Measurements from ENCODE around the gene GMPR2.

GMPR2 gene

DNA sequence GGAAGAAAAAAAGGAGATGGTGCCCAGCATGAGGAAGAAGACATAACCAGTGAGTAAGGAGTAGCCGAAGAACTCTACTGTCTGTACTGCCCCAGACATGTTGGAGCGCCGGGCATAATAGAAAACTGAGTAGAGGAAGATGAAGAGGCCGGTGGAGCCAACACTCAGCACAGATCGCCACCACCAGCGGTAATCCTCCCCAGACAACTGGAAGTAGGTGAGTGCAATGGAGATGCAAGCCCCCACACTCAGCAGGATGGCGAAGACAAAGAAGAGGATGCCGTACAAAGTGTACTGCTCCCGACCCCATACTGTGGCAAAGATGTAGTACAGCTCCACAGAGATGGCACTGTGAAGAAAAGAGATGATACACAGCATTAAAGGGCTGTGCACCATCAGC, 43.3 kb upstream of the GMPR2 start:
- no peak for DNase-seq (ENCODE audit: low read depth in 1 of 2, low spot score in 1 of 2)
- Histone ChIP-seq H3K27ac (replicated peaks) (0 out of 2 replicates have a peak overlapping the region, but pooled peaks have one; percentile 79), H3K4me3 (replicated peaks; ENCODE audit: insufficient read depth, low read length) (no peak overlapping the region), H3K27me3 (ENCODE audit: insufficient read depth, poor library complexity, severe bottlenecking) (no peaks in the 10 kb centered on the region)
- TF ChIP-seq GABPA (IDR thresholded peaks at IDR 0.05; ENCODE audit: low read depth): no peak
- no peak for TF ChIP-seq SPI1 (IDR thresholded peaks at IDR 0.05; ENCODE audit: borderline replicate concordance, low read depth)
- no peak for TF ChIP-seq POLR2AphosphoS5 (IDR thresholded peaks at IDR 0.05; ENCODE audit: low read depth)
- TF ChIP-seq, protein P1, sequence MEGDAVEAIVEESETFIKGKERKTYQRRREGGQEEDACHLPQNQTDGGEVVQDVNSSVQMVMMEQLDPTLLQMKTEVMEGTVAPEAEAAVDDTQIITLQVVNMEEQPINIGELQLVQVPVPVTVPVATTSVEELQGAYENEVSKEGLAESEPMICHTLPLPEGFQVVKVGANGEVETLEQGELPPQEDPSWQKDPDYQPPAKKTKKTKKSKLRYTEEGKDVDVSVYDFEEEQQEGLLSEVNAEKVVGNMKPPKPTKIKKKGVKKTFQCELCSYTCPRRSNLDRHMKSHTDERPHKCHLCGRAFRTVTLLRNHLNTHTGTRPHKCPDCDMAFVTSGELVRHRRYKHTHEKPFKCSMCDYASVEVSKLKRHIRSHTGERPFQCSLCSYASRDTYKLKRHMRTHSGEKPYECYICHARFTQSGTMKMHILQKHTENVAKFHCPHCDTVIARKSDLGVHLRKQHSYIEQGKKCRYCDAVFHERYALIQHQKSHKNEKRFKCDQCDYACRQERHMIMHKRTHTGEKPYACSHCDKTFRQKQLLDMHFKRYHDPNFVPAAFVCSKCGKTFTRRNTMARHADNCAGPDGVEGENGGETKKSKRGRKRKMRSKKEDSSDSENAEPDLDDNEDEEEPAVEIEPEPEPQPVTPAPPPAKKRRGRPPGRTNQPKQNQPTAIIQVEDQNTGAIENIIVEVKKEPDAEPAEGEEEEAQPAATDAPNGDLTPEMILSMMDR (IDR thresholded peaks at IDR 0.05; ENCODE audit: insufficient read depth, low read length): no peak
- TF ChIP-seq, protein P2, sequence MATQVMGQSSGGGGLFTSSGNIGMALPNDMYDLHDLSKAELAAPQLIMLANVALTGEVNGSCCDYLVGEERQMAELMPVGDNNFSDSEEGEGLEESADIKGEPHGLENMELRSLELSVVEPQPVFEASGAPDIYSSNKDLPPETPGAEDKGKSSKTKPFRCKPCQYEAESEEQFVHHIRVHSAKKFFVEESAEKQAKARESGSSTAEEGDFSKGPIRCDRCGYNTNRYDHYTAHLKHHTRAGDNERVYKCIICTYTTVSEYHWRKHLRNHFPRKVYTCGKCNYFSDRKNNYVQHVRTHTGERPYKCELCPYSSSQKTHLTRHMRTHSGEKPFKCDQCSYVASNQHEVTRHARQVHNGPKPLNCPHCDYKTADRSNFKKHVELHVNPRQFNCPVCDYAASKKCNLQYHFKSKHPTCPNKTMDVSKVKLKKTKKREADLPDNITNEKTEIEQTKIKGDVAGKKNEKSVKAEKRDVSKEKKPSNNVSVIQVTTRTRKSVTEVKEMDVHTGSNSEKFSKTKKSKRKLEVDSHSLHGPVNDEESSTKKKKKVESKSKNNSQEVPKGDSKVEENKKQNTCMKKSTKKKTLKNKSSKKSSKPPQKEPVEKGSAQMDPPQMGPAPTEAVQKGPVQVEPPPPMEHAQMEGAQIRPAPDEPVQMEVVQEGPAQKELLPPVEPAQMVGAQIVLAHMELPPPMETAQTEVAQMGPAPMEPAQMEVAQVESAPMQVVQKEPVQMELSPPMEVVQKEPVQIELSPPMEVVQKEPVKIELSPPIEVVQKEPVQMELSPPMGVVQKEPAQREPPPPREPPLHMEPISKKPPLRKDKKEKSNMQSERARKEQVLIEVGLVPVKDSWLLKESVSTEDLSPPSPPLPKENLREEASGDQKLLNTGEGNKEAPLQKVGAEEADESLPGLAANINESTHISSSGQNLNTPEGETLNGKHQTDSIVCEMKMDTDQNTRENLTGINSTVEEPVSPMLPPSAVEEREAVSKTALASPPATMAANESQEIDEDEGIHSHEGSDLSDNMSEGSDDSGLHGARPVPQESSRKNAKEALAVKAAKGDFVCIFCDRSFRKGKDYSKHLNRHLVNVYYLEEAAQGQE (IDR thresholded peaks at IDR 0.05; ENCODE audit: insufficient replicate concordance, low read depth): no peak

DNA sequence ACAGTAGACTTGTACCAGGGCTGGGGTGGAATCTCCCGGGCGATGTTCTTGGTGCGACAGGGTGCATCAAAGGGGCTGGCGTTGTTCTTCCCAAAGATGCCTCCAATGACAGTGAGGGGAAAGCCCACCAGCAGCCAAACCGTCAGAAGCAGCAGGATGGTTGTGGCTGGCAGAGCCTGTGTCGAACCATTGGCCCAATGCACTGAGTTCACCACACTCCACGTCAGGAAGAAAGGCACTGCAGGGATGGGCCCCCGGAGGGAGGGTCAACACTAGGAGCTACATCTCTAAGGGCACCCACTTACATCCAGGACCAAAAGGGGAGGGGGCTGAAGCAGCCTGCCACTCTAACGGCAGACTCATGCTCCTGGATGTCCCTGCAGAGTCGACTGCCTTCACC, 42.3 kb upstream of the GMPR2 start:
- H3K4me3 ChIP-seq (replicated peaks; ENCODE audit: insufficient read depth, low read length): no peak overlapping the region
- H3K27me3 ChIP-seq (ENCODE audit: insufficient read depth, poor library complexity, severe bottlenecking): no peaks in the 10 kb centered on the region
- TF ChIP-seq SPI1 (IDR thresholded peaks at IDR 0.05; ENCODE audit: borderline replicate concordance, low read depth): no peak
- TF ChIP-seq, protein P1 (IDR thresholded peaks at IDR 0.05; ENCODE audit: insufficient read depth, low read length): no peak
- TF ChIP-seq GABPA (IDR thresholded peaks at IDR 0.05; ENCODE audit: low read depth): no peak
- TF ChIP-seq POLR2AphosphoS5 (IDR thresholded peaks at IDR 0.05; ENCODE audit: low read depth): no peak
- TF ChIP-seq, protein P2 (IDR thresholded peaks at IDR 0.05; ENCODE audit: insufficient replicate concordance, low read depth): no peak
- no peak for DNase-seq (ENCODE audit: low read depth in 1 of 2, low spot score in 1 of 2)
- H3K27ac ChIP-seq (replicated peaks): no peak overlapping the region

DNA sequence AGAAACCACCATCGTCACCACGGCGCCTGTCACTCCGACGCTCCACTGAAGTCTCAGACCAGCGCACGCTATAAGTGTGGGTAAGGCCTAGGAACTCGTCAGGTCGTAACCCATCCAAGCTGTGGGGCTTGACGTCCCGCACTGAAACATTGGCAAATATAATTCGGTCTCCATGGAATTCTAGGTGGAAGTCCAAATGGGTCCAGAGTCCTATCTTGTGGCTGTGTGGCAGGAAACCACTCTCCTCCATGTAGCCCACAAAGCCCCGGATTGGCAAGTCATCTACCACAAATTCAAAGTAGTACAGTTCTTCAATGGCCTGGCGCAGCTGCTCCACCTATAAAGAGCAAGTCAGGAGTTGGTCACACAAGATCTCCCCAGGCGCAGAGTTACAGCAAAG, 39.8 kb upstream of the GMPR2 start:
- TF ChIP-seq GABPA (IDR thresholded peaks at IDR 0.05; ENCODE audit: low read depth): no peak
- no peak for TF ChIP-seq SPI1 (IDR thresholded peaks at IDR 0.05; ENCODE audit: borderline replicate concordance, low read depth)
- TF ChIP-seq, protein P2 (IDR thresholded peaks at IDR 0.05; ENCODE audit: insufficient replicate concordance, low read depth): no peak
- TF ChIP-seq, protein P1 (IDR thresholded peaks at IDR 0.05; ENCODE audit: insufficient read depth, low read length): no peak
- no peak for TF ChIP-seq POLR2AphosphoS5 (IDR thresholded peaks at IDR 0.05; ENCODE audit: low read depth)
- Histone ChIP-seq H3K27me3 (ENCODE audit: insufficient read depth, poor library complexity, severe bottlenecking) (no peaks in the 10 kb centered on the region), H3K27ac (replicated peaks) (no peak overlapping the region), H3K4me3 (replicated peaks; ENCODE audit: insufficient read depth, low read length) (no peak overlapping the region)
- no peak for DNase-seq (ENCODE audit: low read depth in 1 of 2, low spot score in 1 of 2)

Data from HL-60 (cell line).